GM12864 (cell line): ENCODE measurements around the gene DYDC1.

Source experiments
- DNase-seq: peaks from one replicate; pipeline ENCODE4 v3.0.0-alpha.2; 2011; ENCODE audit warnings: low read depth
- H3K4me3 ChIP-seq: 2 replicates; pipeline ENCODE4 v1.5.1; 2011; ENCODE audit warnings: mild to moderate bottlenecking, low read depth, low read length, control low read depth
- CTCF ChIP-seq: IDR thresholded peaks from 2 replicates; pipeline ENCODE4 v1.5.1; 2011; ENCODE audit warnings: low read depth, mild to moderate bottlenecking, moderate library complexity, low read length, control low read depth, inconsistent platforms; ENCODE audit errors: missing control alignments

Gene DYDC1

GRCh38 chr10:80351220-80351619, 5.3 kb downstream of the DYDC1 start:
- no peak for DNase-seq
- no peak for TF ChIP-seq CTCF
- no peak overlapping the region for H3K4me3 ChIP-seq

- no peak for DNase-seq
Measured at GRCh38 chr10:80350251-80350650, 6.3 kb downstream of the DYDC1 start.

GRCh38 chr10:80344912-80345311, 11.6 kb downstream of the DYDC1 start:
- no peak for TF ChIP-seq CTCF
- DNase-seq, result no peak
- no peak overlapping the region for H3K4me3 ChIP-seq

More at GRCh38 chr10:80350251-80350650, 6.3 kb downstream of the DYDC1 start:
- H3K4me3 ChIP-seq, result no peak overlapping the region
- TF ChIP-seq CTCF, result no peak

- no peak overlapping the region for H3K4me3 ChIP-seq
Measured at GRCh38 chr10:80344276-80344675, 12.3 kb downstream of the DYDC1 start.

GRCh38 chr10:80333983-80334382, 22.6 kb downstream of the DYDC1 start:
- no peak for TF ChIP-seq CTCF
- DNase-seq, result no peak
- H3K4me3 ChIP-seq, result no peak overlapping the region

More at GRCh38 chr10:80344276-80344675, 12.3 kb downstream of the DYDC1 start:
- TF ChIP-seq CTCF, result no peak
- no peak for DNase-seq

GRCh38 chr10:80324891-80325364, 31.6 kb downstream of the DYDC1 start:
- no peak for TF ChIP-seq CTCF
- no peak for DNase-seq
- no peak overlapping the region for H3K4me3 ChIP-seq

- no peak overlapping the region for H3K4me3 ChIP-seq
- DNase-seq, result no peak
- TF ChIP-seq CTCF, result no peak
Measured at GRCh38 chr10:80324086-80324485, 32.5 kb downstream of the DYDC1 start.
